HEK293T (cell line): ENCODE data around the gene SF3B2.

Source experiments
- CTCF ChIA-PET: fragments of 350-600 bp; formaldehyde crosslinking; extraction: SDS; loops from one replicate; lab custom pipeline; 2021; ENCODE audit warnings: antibody characterized with exemption, inconsistent platforms; lab: Yijun Ruan, JAX
- POLR2A ChIA-PET: fragments of 350-600 bp; formaldehyde crosslinking; extraction: SDS; loops from one replicate; lab custom pipeline; 2020; ENCODE audit warnings: antibody characterized with exemption, inconsistent platforms; lab: Yijun Ruan, JAX
- DNase-seq: peaks from one replicate; pipeline ENCODE4 v3.0.0; 2012; ENCODE audit warnings: mixed read lengths; ENCODE audit errors: extremely low spot score
- ARNT ChIP-seq: fragments of 450-650 bp; IDR thresholded peaks from 2 replicates; pipeline ENCODE4 v1.6.1; 2017; ENCODE audit warnings: mild to moderate bottlenecking
- BHLHE40 ChIP-seq: fragments of 450-650 bp; IDR thresholded peaks from 2 replicates; pipeline ENCODE4 v1.6.1; 2016; ENCODE audit warnings: mild to moderate bottlenecking, moderate library complexity, borderline replicate concordance
- CTBP1 ChIP-seq: fragments of 450-650 bp; IDR thresholded peaks from 2 replicates; pipeline ENCODE4 v1.6.1; 2016; ENCODE audit warnings: borderline replicate concordance
- ELF4 ChIP-seq: fragments of 450-650 bp; IDR thresholded peaks from 2 replicates; pipeline ENCODE4 v1.6.1; 2017; ENCODE audit warnings: antibody characterized with exemption
- FOXA1 ChIP-seq: fragments of 450-650 bp; IDR thresholded peaks from 2 replicates; pipeline ENCODE4 v1.6.1; 2016; ENCODE audit warnings: mild to moderate bottlenecking
- FOXK2 ChIP-seq: fragments of 450-650 bp; IDR thresholded peaks from 2 replicates; pipeline ENCODE4 v1.6.1; 2016; ENCODE audit warnings: mild to moderate bottlenecking
- FOXM1 ChIP-seq: fragments of 450-650 bp; IDR thresholded peaks from 2 replicates; pipeline ENCODE4 v1.6.1; 2017; ENCODE audit warnings: mild to moderate bottlenecking, borderline replicate concordance
- HDGF ChIP-seq: fragments of 450-650 bp; IDR thresholded peaks from 2 replicates; pipeline ENCODE4 v1.6.1; 2017; ENCODE audit warnings: antibody characterized with exemption, borderline replicate concordance
- L3MBTL2 ChIP-seq: fragments of 450-650 bp; conservative IDR thresholded peaks from 2 replicates; pipeline ENCODE4 v1.6.1; 2016; ENCODE audit warnings: mild to moderate bottlenecking
- LEF1 ChIP-seq: fragments of 450-650 bp; IDR thresholded peaks from 2 replicates; pipeline ENCODE4 v1.6.1; 2017; ENCODE audit warnings: mild to moderate bottlenecking, borderline replicate concordance
- NFRKB ChIP-seq: fragments of 450-650 bp; IDR thresholded peaks from 2 replicates; pipeline ENCODE4 v1.6.1; 2016; ENCODE audit warnings: mild to moderate bottlenecking, moderate library complexity
- PKNOX1 ChIP-seq: fragments of 450-650 bp; IDR thresholded peaks from 2 replicates; pipeline ENCODE4 v1.6.1; 2016
- SP1 ChIP-seq: fragments of 450-650 bp; IDR thresholded peaks from 2 replicates; pipeline ENCODE4 v1.6.1; 2017
- SUZ12 ChIP-seq: fragments of 450-650 bp; IDR thresholded peaks from 2 replicates; pipeline ENCODE4 v1.6.1; 2016; ENCODE audit warnings: mild to moderate bottlenecking
- TARDBP ChIP-seq: fragments of 450-650 bp; IDR thresholded peaks from 2 replicates; pipeline ENCODE4 v1.6.1; 2016
- ZNF384 ChIP-seq: fragments of 450-650 bp; IDR thresholded peaks from 2 replicates; pipeline ENCODE4 v1.6.1; 2016

The SF3B2 gene

GRCh38 chr11:66069715-66070603, 17.8 kb downstream of the SF3B2 start, which contains the start of gene PACS1:
PACS1 (plus strand) TSS chr11:66070272; CDS start chr11:66070487, 215 bp downstream.
- ChIA-PET POLR2A (interaction anchor here (1.0 to 3.2 kb wide), 2 partner anchors 17 to 50 kb away, joined by 3 to 34 read pairs; partner anchors contain the start of gene SF3B2), CTCF (interaction anchor here (0.5 to 2.5 kb wide), 6 partner anchors 9 to 316 kb away, joined by 3 to 24 read pairs (median 3); partner anchors contain the start of gene SF3B2)
- DNase-seq: peak; percentile 72
- TF ChIP-seq CTBP1 (no peak), FOXK2 (no peak), SUZ12 (no peak), PKNOX1 (no peak), FOXM1 (no peak), ELF4 (no peak), BHLHE40 (no peak), FOXA1 (no peak), HDGF (no peak), ZNF384 (no peak), LEF1 (no peak), ARNT (no peak), SP1 (no peak), L3MBTL2 (no peak), NFRKB (no peak), TARDBP (no peak)

- POLR2A ChIA-PET: interaction anchor here (0.8 to 1.0 kb wide), 2 partner anchors 19 to 49 kb away, joined by 3 to 4 read pairs; partner anchors contain the start of gene SF3B2
- CTCF ChIA-PET: no interaction called here
- peak; percentile 24 for DNase-seq
- no peak for TF ChIP-seq LEF1
- no peak for TF ChIP-seq TARDBP
- TF ChIP-seq SP1: no peak
- no peak for TF ChIP-seq BHLHE40
- TF ChIP-seq ARNT: no peak
- TF ChIP-seq FOXA1: no peak
- no peak for TF ChIP-seq NFRKB
- TF ChIP-seq HDGF: no peak
- no peak for TF ChIP-seq PKNOX1
- TF ChIP-seq SUZ12: no peak
- no peak for TF ChIP-seq ZNF384
- no peak for TF ChIP-seq L3MBTL2
- no peak for TF ChIP-seq CTBP1
- TF ChIP-seq FOXM1: no peak
- no peak for TF ChIP-seq ELF4
Observed at GRCh38 chr11:66070604-66071380, 18.6 kb downstream of the SF3B2 start.

GRCh38 chr11:66071381-66071801, 19.2 kb downstream of the SF3B2 start:
- CTCF ChIA-PET: no interaction called here
- TF ChIP-seq TARDBP (no peak), FOXM1 (no peak), ZNF384 (no peak), ARNT (no peak), ELF4 (no peak), FOXA1 (no peak), PKNOX1 (no peak)
- POLR2A ChIA-PET: interaction anchor here (0.8 kb wide), 1 partner anchor 19 kb away, joined by 4 read pairs; the partner anchor contains the start of gene SF3B2
- DNase-seq: no peak

- no peak for DNase-seq
- POLR2A ChIA-PET: no interaction called here
- TF ChIP-seq FOXK2 (no peak), PKNOX1 (no peak)
- CTCF ChIA-PET: interaction anchor here (0.5 kb wide), 1 partner anchor 142 kb away, joined by 4 read pairs; no protein-coding TSS in a partner anchor
Observed at GRCh38 chr11:66072081-66072480, 19.9 kb downstream of the SF3B2 start.

- ChIA-PET CTCF (interaction anchor here (0.5 to 0.6 kb wide), 2 partner anchors 142 to 538 kb away, joined by 3 to 4 read pairs; no protein-coding TSS in a partner anchor), POLR2A (no interaction called here)
- DNase-seq: no peak
- TF ChIP-seq TARDBP (no peak), FOXM1 (no peak), PKNOX1 (no peak), ARNT (no peak), SUZ12 (no peak), FOXA1 (no peak), ELF4 (no peak), ZNF384 (no peak), HDGF (no peak), BHLHE40 (no peak), NFRKB (no peak), SP1 (no peak), FOXK2 (no peak), LEF1 (no peak), CTBP1 (no peak), L3MBTL2 (no peak)
Observed at GRCh38 chr11:66072518-66072917, 20.4 kb downstream of the SF3B2 start.
